Calu3 (cell line): ENCODE data around the gene EFCAB6. TPM values are rescaled to one million over a fixed set of nuclear protein-coding genes. Genes with fewer than 3 reads are reported as not detected.

Source experiments
- BruUV-seq: library from RNA; stranded (reverse); fragments of 400-500 nt; replicated peaks from 2 replicates; lab custom pipeline; 2021; lab: Mats Ljungman, UMichigan
- CTCF ChIA-PET: fragments of 300-600 bp; sonication (Branson Sonifier 250); formaldehyde crosslinking; loops from one replicate; lab custom pipeline; 2022; ENCODE audit warnings: antibody characterized with exemption; lab: Charles Lee
- DNase-seq: peaks from one replicate; pipeline ENCODE4 v3.0.0; 2022
- H3K27ac Mint-ChIP-seq: one replicate; pipeline ENCODE4 v1.8.0; 2022; ENCODE audit warnings: mixed read lengths; ENCODE audit not compliant: unreplicated experiment
- H3K27me3 Mint-ChIP-seq: one replicate; pipeline ENCODE4 v1.8.0; 2022; ENCODE audit warnings: mixed read lengths; ENCODE audit not compliant: unreplicated experiment
- H3K36me3 Mint-ChIP-seq: one replicate; pipeline ENCODE4 v1.8.0; 2022; ENCODE audit warnings: mild to moderate bottlenecking, moderate library complexity, mixed read lengths; ENCODE audit not compliant: insufficient read depth, unreplicated experiment
- H3K4me1 Mint-ChIP-seq: one replicate; pipeline ENCODE4 v1.8.0; 2022; ENCODE audit warnings: mild to moderate bottlenecking, low read depth, mixed read lengths; ENCODE audit not compliant: unreplicated experiment
- H3K4me3 Mint-ChIP-seq: one replicate; pipeline ENCODE4 v1.8.0; 2022; ENCODE audit warnings: mild to moderate bottlenecking, low read depth, moderate library complexity, mixed read lengths; ENCODE audit not compliant: unreplicated experiment
- H3K9me3 Mint-ChIP-seq: one replicate; pipeline ENCODE4 v1.8.0; 2022; ENCODE audit warnings: low read depth, mixed read lengths; ENCODE audit not compliant: unreplicated experiment
- intact Hi-C: fragments of 100-400 bp; cut with micrococcal nuclease; formaldehyde crosslinking; loops from one replicate; pipeline ENCODE4 v1.10.0; 2022; ENCODE audit not compliant: unreplicated experiment
- total RNA-seq: library from RNA; stranded (reverse); gene quantifications from 2 replicates; pipeline ENCODE4 v1.2.3, GENCODE V29; 2022
- TF ChIP-seq, protein P1 (sequence below): fragments of 200-600 bp; IDR thresholded peaks from one replicate; pipeline ENCODE4 v1.8.0; 2022; ENCODE audit warnings: antibody characterized with exemption; ENCODE audit not compliant: unreplicated experiment

Gene EFCAB6
- total RNA-seq, 1 experiment from 2014 or later: 2.2 TPM

DNA sequence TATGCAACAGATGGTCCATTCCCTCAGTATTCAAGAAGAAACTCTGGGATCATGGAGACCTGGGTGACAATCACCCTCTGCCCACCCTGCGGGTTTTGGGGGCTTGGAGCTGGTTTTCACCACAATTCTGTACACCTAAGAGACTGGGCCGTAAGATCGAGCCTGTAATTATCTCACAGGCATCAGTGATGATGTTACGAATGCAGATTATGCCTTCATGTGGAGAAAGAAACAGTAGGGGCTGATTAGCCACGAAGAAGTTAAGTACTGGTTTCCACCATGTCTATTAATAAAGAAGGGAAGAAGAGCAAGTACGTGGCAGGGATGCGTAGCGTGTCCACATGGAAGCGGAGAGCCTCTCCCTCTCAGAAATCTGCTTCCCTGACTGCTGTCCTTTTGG lies 5.3 kb upstream of the EFCAB6 start:
- Mint-ChIP-seq H3K4me3 (no peak overlapping the region), H3K9me3 (no peaks in the 10 kb centered on the region), H3K27me3 (peaks cover 14% of the 10 kb centered on the region), H3K4me1 (peaks cover 26% of the 10 kb centered on the region), H3K27ac (no peak overlapping the region), H3K36me3 (peaks cover 17% of the 10 kb centered on the region)
- no peak for DNase-seq
- intact Hi-C loops: no loop called here
- TF ChIP-seq, protein P1, sequence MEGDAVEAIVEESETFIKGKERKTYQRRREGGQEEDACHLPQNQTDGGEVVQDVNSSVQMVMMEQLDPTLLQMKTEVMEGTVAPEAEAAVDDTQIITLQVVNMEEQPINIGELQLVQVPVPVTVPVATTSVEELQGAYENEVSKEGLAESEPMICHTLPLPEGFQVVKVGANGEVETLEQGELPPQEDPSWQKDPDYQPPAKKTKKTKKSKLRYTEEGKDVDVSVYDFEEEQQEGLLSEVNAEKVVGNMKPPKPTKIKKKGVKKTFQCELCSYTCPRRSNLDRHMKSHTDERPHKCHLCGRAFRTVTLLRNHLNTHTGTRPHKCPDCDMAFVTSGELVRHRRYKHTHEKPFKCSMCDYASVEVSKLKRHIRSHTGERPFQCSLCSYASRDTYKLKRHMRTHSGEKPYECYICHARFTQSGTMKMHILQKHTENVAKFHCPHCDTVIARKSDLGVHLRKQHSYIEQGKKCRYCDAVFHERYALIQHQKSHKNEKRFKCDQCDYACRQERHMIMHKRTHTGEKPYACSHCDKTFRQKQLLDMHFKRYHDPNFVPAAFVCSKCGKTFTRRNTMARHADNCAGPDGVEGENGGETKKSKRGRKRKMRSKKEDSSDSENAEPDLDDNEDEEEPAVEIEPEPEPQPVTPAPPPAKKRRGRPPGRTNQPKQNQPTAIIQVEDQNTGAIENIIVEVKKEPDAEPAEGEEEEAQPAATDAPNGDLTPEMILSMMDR: no peak
- CTCF ChIA-PET: no interaction called here
- BruUV-seq: no TSS peak

DNA sequence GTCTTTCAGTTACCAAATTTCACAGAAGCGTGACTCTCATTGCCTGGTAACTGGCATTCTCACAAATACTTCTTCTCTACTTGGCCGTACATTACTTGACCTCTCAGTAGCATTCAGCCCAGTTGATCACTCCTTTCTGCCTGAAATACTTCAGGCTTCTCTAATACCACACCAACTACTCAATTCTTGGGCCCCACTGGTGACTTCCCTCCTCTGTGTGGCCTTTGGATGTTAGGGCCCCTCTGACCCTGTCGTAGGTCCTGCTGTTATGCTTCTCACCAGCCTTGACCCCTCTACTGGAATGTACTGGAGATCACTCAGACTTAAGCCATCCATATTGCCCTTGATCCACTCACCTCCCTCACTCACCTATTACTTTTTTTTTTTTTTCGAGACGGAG lies 2.2 kb upstream of the EFCAB6 start:
- CTCF ChIA-PET: no interaction called here
- H3K36me3 Mint-ChIP-seq: peaks cover 33% of the 10 kb centered on the region
- no TSS peak for BruUV-seq
- H3K27ac Mint-ChIP-seq: no peak overlapping the region
- intact Hi-C loops: no loop called here
- no peaks in the 10 kb centered on the region for H3K27me3 Mint-ChIP-seq
- H3K4me3 Mint-ChIP-seq: no peak overlapping the region
- DNase-seq: no peak
- peaks cover 28% of the 10 kb centered on the region for H3K4me1 Mint-ChIP-seq
- no peaks in the 10 kb centered on the region for H3K9me3 Mint-ChIP-seq
- TF ChIP-seq, protein P1: no peak

DNA sequence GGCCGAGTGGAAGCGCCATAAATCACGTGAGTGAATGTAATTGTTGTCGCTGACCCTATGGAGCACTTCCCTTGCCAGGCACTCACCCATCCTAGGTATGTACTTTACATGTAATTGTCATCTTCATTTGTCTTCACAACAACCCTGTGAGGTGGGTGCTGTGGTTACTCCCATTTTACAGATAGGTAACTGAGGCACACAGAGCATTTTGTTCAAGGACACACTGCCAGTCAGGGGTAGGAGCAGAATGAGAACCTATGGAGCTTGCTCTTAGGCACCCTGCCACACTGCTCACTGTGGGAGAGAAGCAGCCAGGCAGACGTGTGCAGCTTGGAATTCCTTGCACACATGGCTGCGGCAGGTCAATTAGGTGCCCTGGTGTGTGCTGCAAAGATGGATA lies 785 bp upstream of the EFCAB6 start:
- BruUV-seq: no TSS peak
- CTCF ChIA-PET: no interaction called here
- no peak for DNase-seq
- Mint-ChIP-seq H3K36me3 (peaks cover 33% of the 10 kb centered on the region), H3K9me3 (no peaks in the 10 kb centered on the region), H3K4me1 (peaks cover 28% of the 10 kb centered on the region), H3K27me3 (no peaks in the 10 kb centered on the region), H3K4me3 (peak overlapping the region; percentile 90), H3K27ac (peak overlapping the region; percentile 90)
- TF ChIP-seq, protein P1: no peak
- intact Hi-C loops: no loop called here

DNA sequence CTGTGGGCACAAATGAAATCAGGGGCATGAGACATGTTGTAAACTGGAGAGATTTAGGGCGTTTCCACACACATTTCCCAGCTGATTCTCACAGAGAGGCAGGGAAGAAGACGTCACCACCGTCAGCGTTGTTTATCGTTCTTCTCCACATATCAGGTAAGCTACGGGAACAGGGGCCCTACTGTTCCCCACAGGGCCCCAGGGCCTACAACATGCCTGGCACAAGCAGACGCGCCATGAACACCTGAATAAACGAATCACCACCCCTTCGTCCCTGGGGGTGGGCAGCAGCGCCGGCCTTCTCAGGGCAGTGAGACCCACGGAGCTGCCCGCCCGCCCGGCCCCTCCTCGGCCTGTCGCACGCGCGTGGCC lies 342 bp downstream of the EFCAB6 start:
- no peak for DNase-seq
- Mint-ChIP-seq H3K4me1 (peaks cover 28% of the 10 kb centered on the region), H3K4me3 (peak overlapping the region; percentile 90), H3K36me3 (peaks cover 33% of the 10 kb centered on the region), H3K27ac (peak overlapping the region; percentile 90), H3K9me3 (no peaks in the 10 kb centered on the region), H3K27me3 (no peaks in the 10 kb centered on the region)
- CTCF ChIA-PET: interaction anchor here (0.6 to 1.1 kb wide), 3 partner anchors 15 to 48 kb away, joined by 3 to 5 read pairs (median 4); no protein-coding TSS in a partner anchor
- intact Hi-C loops: no loop called here
- TF ChIP-seq, protein P1: no peak
- BruUV-seq: no TSS peak
